ENCODE results near the gene DHX34.
A peak's percentile ranks its signal among the peaks of the same experiment; 100 is the strongest.

Gene DHX34

GRCh38 chr19:47390533-47391488, 41.7 kb downstream of the DHX34 start:
- TF ChIP-seq, protein P1, sequence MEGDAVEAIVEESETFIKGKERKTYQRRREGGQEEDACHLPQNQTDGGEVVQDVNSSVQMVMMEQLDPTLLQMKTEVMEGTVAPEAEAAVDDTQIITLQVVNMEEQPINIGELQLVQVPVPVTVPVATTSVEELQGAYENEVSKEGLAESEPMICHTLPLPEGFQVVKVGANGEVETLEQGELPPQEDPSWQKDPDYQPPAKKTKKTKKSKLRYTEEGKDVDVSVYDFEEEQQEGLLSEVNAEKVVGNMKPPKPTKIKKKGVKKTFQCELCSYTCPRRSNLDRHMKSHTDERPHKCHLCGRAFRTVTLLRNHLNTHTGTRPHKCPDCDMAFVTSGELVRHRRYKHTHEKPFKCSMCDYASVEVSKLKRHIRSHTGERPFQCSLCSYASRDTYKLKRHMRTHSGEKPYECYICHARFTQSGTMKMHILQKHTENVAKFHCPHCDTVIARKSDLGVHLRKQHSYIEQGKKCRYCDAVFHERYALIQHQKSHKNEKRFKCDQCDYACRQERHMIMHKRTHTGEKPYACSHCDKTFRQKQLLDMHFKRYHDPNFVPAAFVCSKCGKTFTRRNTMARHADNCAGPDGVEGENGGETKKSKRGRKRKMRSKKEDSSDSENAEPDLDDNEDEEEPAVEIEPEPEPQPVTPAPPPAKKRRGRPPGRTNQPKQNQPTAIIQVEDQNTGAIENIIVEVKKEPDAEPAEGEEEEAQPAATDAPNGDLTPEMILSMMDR (conservative IDR thresholded peaks at IDR 0.05; ENCODE audit: low read depth, low read length): no peak
- H3K4me3 ChIP-seq (ENCODE audit: low read length): no peak overlapping the region
- no peak for DNase-seq (ENCODE audit: low read depth)

GRCh38 chr19:47391510-47392223, 42.6 kb downstream of the DHX34 start:
- TF ChIP-seq, protein P1 (conservative IDR thresholded peaks at IDR 0.05; ENCODE audit: low read depth, low read length): peak; percentile 96
- no peak overlapping the region for H3K4me3 ChIP-seq (ENCODE audit: low read length)
- peak; percentile 2 for DNase-seq (ENCODE audit: low read depth)

DNA sequence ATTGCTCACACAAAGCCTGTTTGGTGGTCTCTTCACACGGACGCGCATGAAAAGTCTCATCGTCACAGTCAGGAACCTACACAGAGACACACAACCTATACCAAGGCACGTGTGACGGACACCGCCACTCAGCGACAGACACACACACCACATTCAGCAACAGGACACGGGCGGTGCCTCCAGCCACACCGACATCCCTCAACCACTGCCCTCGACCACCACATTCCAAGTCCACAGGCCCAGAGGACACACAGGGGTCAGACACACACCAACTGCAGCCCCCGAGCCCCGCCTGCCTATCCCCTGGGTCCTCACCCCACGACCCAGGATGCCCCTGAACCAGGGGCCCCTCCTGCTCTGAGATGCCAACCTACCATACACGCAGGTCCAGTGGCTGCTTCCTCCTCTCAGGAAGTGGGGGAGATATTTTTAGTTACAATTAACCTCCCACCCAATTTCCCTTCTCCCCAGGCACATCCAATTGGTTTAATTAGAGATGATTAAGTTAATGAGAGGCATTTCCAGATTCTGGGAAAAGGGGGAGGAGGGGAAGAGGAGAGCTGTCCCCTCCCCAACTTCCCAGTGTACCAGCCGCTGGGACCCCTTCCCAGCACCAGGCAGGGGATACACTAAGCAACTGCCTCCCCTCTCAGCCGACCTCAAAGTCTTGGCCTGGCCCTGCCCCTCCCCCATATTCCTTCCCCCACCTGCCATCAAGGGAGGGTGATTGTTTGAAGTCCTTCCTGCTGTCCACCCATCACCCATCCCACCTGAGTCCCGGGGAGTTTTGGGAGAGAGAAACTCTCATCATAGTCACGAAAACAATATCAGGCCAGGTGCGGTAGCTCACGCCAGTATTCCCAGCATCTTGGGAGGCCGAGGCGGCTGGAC, 49.8 kb downstream of the DHX34 start:
- DNase-seq (ENCODE audit: low read depth): no peak
- no peak overlapping the region for H3K4me3 ChIP-seq (ENCODE audit: low read length)
- TF ChIP-seq, protein P1 (conservative IDR thresholded peaks at IDR 0.05; ENCODE audit: low read depth, low read length): no peak

- no peak overlapping the region for H3K4me3 ChIP-seq (ENCODE audit: low read length)
- DNase-seq (ENCODE audit: low read depth): no peak
- TF ChIP-seq, protein P1 (conservative IDR thresholded peaks at IDR 0.05; ENCODE audit: low read depth, low read length): no peak
Measured at GRCh38 chr19:47402504-47402903, 53.4 kb downstream of the DHX34 start.

GRCh38 chr19:47404334-47405196, 55.5 kb downstream of the DHX34 start:
- no peak for DNase-seq (ENCODE audit: low read depth)
- TF ChIP-seq, protein P1 (conservative IDR thresholded peaks at IDR 0.05; ENCODE audit: low read depth, low read length): no peak
- no peak overlapping the region for H3K4me3 ChIP-seq (ENCODE audit: low read length)

- no peak overlapping the region for H3K4me3 ChIP-seq (ENCODE audit: low read length)
- DNase-seq (ENCODE audit: low read depth): no peak
- TF ChIP-seq, protein P1 (conservative IDR thresholded peaks at IDR 0.05; ENCODE audit: low read depth, low read length): no peak
Measured at GRCh38 chr19:47405197-47405550, 56.1 kb downstream of the DHX34 start.
